GM06990 (cell line): ENCODE data around the gene DCAF7.

Source experiments
- DNase-seq: peaks from one replicate; pipeline ENCODE4 v3.0.0-alpha.2; 2011; ENCODE audit not compliant: insufficient read length; ENCODE audit errors: extremely low read depth
- H3K27me3 ChIP-seq: replicated peaks from 2 replicates; pipeline ENCODE4 v1.6.0; 2011; ENCODE audit warnings: low read length; ENCODE audit not compliant: control insufficient read depth, insufficient read depth
- H3K36me3 ChIP-seq: 2 replicates; pipeline ENCODE4 v1.5.1; 2011; ENCODE audit warnings: low read length; ENCODE audit not compliant: control insufficient read depth, insufficient read depth
- H3K4me3 ChIP-seq: replicated peaks from 2 replicates; pipeline ENCODE4 v1.5.1; 2011; ENCODE audit warnings: low read depth, mild to moderate bottlenecking, control low read depth, low read length
- CTCF ChIP-seq: IDR thresholded peaks from 2 replicates; pipeline ENCODE4 v1.5.1; 2011; ENCODE audit warnings: low read length, control low read depth, mild to moderate bottlenecking, inconsistent platforms; ENCODE audit not compliant: insufficient read depth, poor library complexity, severe bottlenecking

The DCAF7 gene

GRCh38 chr17:63578027-63578768, 27.9 kb downstream of the DCAF7 start:
- Histone ChIP-seq H3K4me3 (no peak overlapping the region), H3K27me3 (no peaks in the 10 kb centered on the region), H3K36me3 (peaks cover 16% of the 10 kb centered on the region)
- no peak for DNase-seq
- TF ChIP-seq CTCF: no peak

DNA sequence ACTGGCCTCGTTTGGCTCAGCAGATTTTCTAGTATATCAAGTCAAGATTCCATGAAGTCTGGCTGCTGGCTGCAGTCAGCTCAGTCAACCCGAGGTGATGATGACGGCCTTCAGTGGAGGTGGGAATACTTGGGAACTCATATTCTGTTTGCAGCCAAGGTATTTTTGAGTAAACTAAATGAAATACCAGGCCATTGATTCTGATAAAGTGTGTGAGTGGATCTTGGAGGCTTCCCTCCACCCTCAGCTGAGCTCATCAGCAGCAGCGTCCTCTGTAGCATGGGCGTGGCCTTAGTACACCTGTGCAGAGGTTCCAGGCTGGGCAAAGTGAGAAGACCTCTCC, 28.5 kb downstream of the DCAF7 start:
- no peak for DNase-seq
- H3K36me3 ChIP-seq: peaks cover 21% of the 10 kb centered on the region
- no peaks in the 10 kb centered on the region for H3K27me3 ChIP-seq
- no peak overlapping the region for H3K4me3 ChIP-seq
- no peak for TF ChIP-seq CTCF

- H3K27me3 ChIP-seq: no peaks in the 10 kb centered on the region
- H3K4me3 ChIP-seq: no peak overlapping the region
- H3K36me3 ChIP-seq: peaks cover 23% of the 10 kb centered on the region
- TF ChIP-seq CTCF: no peak
- no peak for DNase-seq
Observed at GRCh38 chr17:63579633-63580032, 29.4 kb downstream of the DCAF7 start.

- TF ChIP-seq CTCF: no peak
- no peak for DNase-seq
- H3K36me3 ChIP-seq: peaks cover 37% of the 10 kb centered on the region
- H3K27me3 ChIP-seq: no peaks in the 10 kb centered on the region
- no peak overlapping the region for H3K4me3 ChIP-seq
Observed at GRCh38 chr17:63587770-63588169, 37.5 kb downstream of the DCAF7 start.

- no peak overlapping the region for H3K4me3 ChIP-seq
- DNase-seq: no peak
- TF ChIP-seq CTCF: no peak
- no peaks in the 10 kb centered on the region for H3K27me3 ChIP-seq
- H3K36me3 ChIP-seq: peaks cover 32% of the 10 kb centered on the region
Observed at GRCh38 chr17:63588797-63589196, 38.5 kb downstream of the DCAF7 start.

DNA sequence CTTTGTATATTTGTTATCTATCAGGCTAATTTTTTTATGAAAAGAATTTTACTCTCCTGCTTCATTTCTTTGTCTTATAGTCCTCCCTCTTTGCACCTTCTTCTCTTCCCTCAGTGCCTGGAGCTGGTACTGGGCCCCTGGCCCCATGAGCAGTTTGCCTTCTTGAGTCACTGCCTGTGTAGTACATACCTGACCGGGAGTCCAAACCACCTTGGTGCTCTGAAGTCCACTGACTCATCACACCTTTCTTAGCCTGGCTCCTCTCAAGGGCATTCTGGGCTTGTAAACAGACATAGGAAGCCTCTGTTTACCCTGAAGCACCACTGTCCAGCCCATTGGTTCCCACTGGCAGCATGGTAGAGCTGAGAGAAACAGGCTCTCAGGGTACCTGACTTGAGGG, 39.4 kb downstream of the DCAF7 start:
- H3K27me3 ChIP-seq: no peaks in the 10 kb centered on the region
- DNase-seq: no peak
- peaks cover 30% of the 10 kb centered on the region for H3K36me3 ChIP-seq
- H3K4me3 ChIP-seq: no peak overlapping the region
- no peak for TF ChIP-seq CTCF
